Transverse colon (tissue), 4 donors: ENCODE measurements around the gene PELO.

Experiments
- POLR2AphosphoS5 ChIP-seq, 3 donors: sonication (generic); formaldehyde crosslinking; IDR thresholded peaks; one replicate each; pipeline ENCODE4 v1.6.1; 2016; ENCODE audit warnings: antibody characterized with exemption in 3 of 3
- TF ChIP-seq, protein P1 (sequence below), 5 experiments: fragments of 200-600 bp in 3 of 5; fragments of 450-650 bp in 2 of 5; sonication (generic) in 3 of 5; IDR thresholded peaks; 1 replicate in 2 of 5; 2 replicates in 3 of 5; pipeline ENCODE4 v1.5.1; 2016 to 2017; ENCODE audit warnings: antibody characterized with exemption in 5 of 5, inconsistent platforms in 3 of 5, mild to moderate bottlenecking in 2 of 5, moderate library complexity in 1 of 5

DNA sequence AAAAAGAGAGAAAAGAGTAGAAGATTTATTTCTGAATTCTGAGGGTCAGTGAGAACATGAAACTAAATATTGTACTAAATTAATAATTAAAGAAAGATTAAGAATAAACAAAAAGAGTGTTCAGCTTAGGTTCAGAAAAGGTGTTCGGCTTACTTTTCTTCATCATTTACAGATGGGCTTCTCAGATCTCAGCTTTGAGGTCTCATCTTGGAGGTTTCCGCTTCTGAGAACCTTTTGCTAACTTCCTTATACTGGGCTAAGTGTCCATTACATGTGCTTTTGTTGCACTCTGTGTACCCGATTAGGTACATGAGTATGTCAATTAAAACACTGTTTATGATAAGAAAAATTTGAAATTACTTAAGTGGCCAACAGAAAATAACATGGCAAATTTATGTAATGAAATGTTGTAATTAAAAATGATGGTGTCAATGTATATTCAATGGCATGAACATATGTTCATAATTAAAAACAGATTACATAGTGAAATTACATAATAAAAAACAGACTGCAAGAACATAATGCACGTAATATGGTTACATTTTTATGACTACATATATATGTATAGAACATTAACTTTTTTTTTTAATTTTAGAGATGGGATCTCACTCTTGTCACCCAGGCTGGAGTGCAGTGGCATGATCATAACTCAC lies 17.3 kb upstream of the PELO start:
- no peak for TF ChIP-seq POLR2AphosphoS5 (IDR thresholded peaks at IDR 0.05)
- TF ChIP-seq, protein P1, sequence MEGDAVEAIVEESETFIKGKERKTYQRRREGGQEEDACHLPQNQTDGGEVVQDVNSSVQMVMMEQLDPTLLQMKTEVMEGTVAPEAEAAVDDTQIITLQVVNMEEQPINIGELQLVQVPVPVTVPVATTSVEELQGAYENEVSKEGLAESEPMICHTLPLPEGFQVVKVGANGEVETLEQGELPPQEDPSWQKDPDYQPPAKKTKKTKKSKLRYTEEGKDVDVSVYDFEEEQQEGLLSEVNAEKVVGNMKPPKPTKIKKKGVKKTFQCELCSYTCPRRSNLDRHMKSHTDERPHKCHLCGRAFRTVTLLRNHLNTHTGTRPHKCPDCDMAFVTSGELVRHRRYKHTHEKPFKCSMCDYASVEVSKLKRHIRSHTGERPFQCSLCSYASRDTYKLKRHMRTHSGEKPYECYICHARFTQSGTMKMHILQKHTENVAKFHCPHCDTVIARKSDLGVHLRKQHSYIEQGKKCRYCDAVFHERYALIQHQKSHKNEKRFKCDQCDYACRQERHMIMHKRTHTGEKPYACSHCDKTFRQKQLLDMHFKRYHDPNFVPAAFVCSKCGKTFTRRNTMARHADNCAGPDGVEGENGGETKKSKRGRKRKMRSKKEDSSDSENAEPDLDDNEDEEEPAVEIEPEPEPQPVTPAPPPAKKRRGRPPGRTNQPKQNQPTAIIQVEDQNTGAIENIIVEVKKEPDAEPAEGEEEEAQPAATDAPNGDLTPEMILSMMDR (IDR thresholded peaks at IDR 0.05): no peak
